PC-9 (cell line): ENCODE data around the gene KCNJ2. TPM values are rescaled to one million over a fixed set of nuclear protein-coding genes. Genes with fewer than 3 reads are reported as not detected.

Source experiments
- BruUV-seq: library from RNA; stranded (reverse); fragments of 400-500 nt; replicated peaks from 2 replicates; lab custom pipeline; 2021; lab: Mats Ljungman, UMichigan
- CTCF ChIA-PET: fragments of 300-600 bp; sonication (Branson Sonifier 250); formaldehyde crosslinking; loops from one replicate; lab custom pipeline; 2022; ENCODE audit warnings: antibody characterized with exemption; lab: Charles Lee
- POLR2A ChIA-PET: fragments of 300-600 bp; sonication (Branson Sonifier 250); formaldehyde crosslinking; loops from one replicate; lab custom pipeline; 2022; ENCODE audit warnings: antibody characterized with exemption; ENCODE audit not compliant: unreplicated experiment; lab: Charles Lee
- DNase-seq, 2 experiments: peaks; one replicate each; pipeline versions ENCODE4 v3.0.0 to v3.0.0-alpha.2; 2015 to 2022; ENCODE audit warnings: mixed read lengths in 1 of 2
- H2AFZ ChIP-seq: fragments of 200-600 bp; sonication (generic); 2 replicates; pipeline ENCODE4 v1.8.1; 2017; ENCODE audit warnings: antibody characterized with exemption
- H3F3A ChIP-seq: fragments of 200-600 bp; sonication (generic); 2 replicates; pipeline ENCODE4 v1.8.1; 2017; ENCODE audit warnings: antibody characterized with exemption, mild to moderate bottlenecking, low read depth; ENCODE audit not compliant: insufficient read depth
- H3K27ac ChIP-seq: fragments of 200-600 bp; sonication (generic); 2 replicates; pipeline ENCODE4 v1.6.1; 2016; ENCODE audit warnings: mixed run types
- H3K27me3 ChIP-seq: fragments of 200-600 bp; sonication (generic); 2 replicates; pipeline ENCODE4 v1.6.1; 2016; ENCODE audit warnings: low read depth, mixed run types; ENCODE audit not compliant: insufficient read depth
- H3K36me3 ChIP-seq: fragments of 200-600 bp; sonication (generic); 2 replicates; pipeline ENCODE4 v1.6.1; 2016; ENCODE audit warnings: low read depth, mixed run types
- H3K4me1 ChIP-seq: fragments of 200-600 bp; sonication (generic); replicated peaks from 2 replicates; pipeline ENCODE4 v1.6.1; 2016; ENCODE audit warnings: mixed run types; ENCODE audit not compliant: insufficient read depth
- H3K4me2 ChIP-seq: fragments of 200-600 bp; sonication (generic); 2 replicates; pipeline ENCODE4 v1.6.1; 2017; ENCODE audit warnings: mixed run types
- H3K4me3 ChIP-seq: fragments of 200-600 bp; sonication (generic); 2 replicates; pipeline ENCODE4 v1.6.1; 2016; ENCODE audit warnings: mixed run types
- H3K79me2 ChIP-seq: fragments of 200-600 bp; sonication (generic); 2 replicates; pipeline ENCODE4 v1.6.1; 2017; ENCODE audit warnings: low read depth, mixed run types
- H3K9me2 ChIP-seq: fragments of 200-600 bp; sonication (generic); 2 replicates; pipeline ENCODE4 v1.8.1; 2017; ENCODE audit warnings: mild to moderate bottlenecking; ENCODE audit not compliant: insufficient read depth
- H3K9me3 ChIP-seq: fragments of 200-600 bp; sonication (generic); 2 replicates; pipeline ENCODE4 v1.8.1; 2016; ENCODE audit warnings: low read depth; ENCODE audit not compliant: insufficient read depth
- H4K20me1 ChIP-seq: fragments of 200-600 bp; sonication (generic); 2 replicates; pipeline ENCODE4 v1.8.1; 2017; ENCODE audit not compliant: insufficient read depth
- CTCF ChIP-seq: fragments of 200-600 bp; sonication (generic); conservative IDR thresholded peaks from 2 replicates; pipeline ENCODE4 v1.6.1; 2017; ENCODE audit warnings: mixed run types, antibody characterized with exemption, mild to moderate bottlenecking, moderate library complexity
- EZH2 ChIP-seq: fragments of 200-600 bp; sonication (generic); IDR thresholded peaks from 2 replicates; pipeline ENCODE4 v1.8.0; 2017; ENCODE audit warnings: antibody characterized with exemption, low read depth
- intact Hi-C: fragments of 100-400 bp; cut with micrococcal nuclease; formaldehyde crosslinking; loops from one replicate; pipeline ENCODE4 v1.10.0; 2022; ENCODE audit not compliant: unreplicated experiment
- total RNA-seq: library from RNA; stranded (reverse); gene quantifications from 2 replicates; pipeline ENCODE4 v1.2.3, GENCODE V29; 2021

Gene KCNJ2
- total RNA-seq, 1 experiment from 2014 or later: not detected

GRCh38 chr17:70166615-70167014, 2.7 kb upstream of the KCNJ2 start:
- Histone ChIP-seq H2AFZ (no peak overlapping the region), H3K9me2 (no peaks in the 10 kb centered on the region), H3K4me3 (no peak overlapping the region), H4K20me1 (no peaks in the 10 kb centered on the region), H3K36me3 (no peaks in the 10 kb centered on the region), H3F3A (no peaks in the 10 kb centered on the region), H3K27me3 (no peaks in the 10 kb centered on the region), H3K27ac (no peak overlapping the region), H3K9me3 (no peaks in the 10 kb centered on the region), H3K4me1 (no peaks in the 10 kb centered on the region), H3K4me2 (no peak overlapping the region), H3K79me2 (no peaks in the 10 kb centered on the region)
- BruUV-seq: no TSS peak
- ChIA-PET CTCF (no interaction called here), POLR2A (no interaction called here)
- TF ChIP-seq CTCF (no peak), EZH2 (no peak)
- DNase-seq: no peak
- intact Hi-C loops: no loop called here

DNA sequence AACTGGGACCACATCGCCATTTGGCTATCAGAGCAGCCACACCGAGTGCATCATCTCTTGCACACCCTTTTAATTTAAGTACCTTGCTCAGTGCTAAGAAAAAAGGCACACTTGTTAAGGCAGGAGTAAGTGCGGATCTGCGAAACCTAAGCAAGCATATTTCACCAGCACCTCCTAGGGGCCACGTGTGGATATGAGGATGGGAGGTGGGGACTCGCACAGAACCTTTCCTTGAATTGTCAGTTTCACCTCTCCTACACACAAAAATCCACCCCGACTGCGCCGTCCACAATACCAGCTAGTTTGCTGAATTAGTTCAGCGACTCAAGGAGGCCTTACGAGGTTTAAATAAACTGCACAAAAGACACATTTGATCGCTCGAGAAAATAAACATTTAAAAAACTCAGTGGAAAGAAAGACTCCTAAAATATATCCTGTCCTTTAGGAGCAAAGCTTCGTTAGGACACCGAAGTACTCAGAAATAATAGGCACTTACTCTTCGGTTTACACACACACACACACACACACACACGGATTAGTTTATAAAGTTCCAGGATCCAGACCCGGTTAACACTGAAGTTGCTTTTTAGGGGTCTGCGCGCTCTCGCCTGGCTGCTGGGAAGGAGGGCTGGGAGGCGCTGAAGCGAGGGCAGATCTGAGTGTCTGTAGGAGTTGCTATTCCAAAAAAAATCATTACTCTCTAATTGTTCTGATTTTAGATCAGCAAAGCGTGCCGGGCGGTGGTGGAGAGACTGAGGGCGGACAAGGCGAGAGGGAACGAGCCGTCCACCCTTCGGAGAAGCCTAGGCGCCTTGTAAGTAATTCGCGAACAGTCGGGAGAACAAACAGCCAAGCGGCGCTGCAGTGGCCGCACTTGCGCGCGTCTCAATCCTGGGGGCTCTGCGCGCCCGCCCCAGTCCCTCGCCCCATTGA, 1.0 kb upstream of the KCNJ2 start:
- DNase-seq: no peak
- TF ChIP-seq EZH2: no peak
- TF ChIP-seq CTCF: no peak
- Histone ChIP-seq H3K79me2 (no peaks in the 10 kb centered on the region), H3K4me2 (no peak overlapping the region), H3K9me2 (no peaks in the 10 kb centered on the region), H3K36me3 (no peaks in the 10 kb centered on the region), H3K9me3 (no peaks in the 10 kb centered on the region), H3F3A (0 out of 2 replicates have a peak, but pooled peaks cover 5% of the 10 kb centered on the region), H4K20me1 (no peaks in the 10 kb centered on the region), H2AFZ (no peak overlapping the region), H3K4me1 (peaks cover 11% of the 10 kb centered on the region), H3K27me3 (no peaks in the 10 kb centered on the region), H3K27ac (no peak overlapping the region), H3K4me3 (no peak overlapping the region)
- intact Hi-C loops: no loop called here
- POLR2A ChIA-PET: no interaction called here
- CTCF ChIA-PET: no interaction called here
- BruUV-seq: no TSS peak

DNA sequence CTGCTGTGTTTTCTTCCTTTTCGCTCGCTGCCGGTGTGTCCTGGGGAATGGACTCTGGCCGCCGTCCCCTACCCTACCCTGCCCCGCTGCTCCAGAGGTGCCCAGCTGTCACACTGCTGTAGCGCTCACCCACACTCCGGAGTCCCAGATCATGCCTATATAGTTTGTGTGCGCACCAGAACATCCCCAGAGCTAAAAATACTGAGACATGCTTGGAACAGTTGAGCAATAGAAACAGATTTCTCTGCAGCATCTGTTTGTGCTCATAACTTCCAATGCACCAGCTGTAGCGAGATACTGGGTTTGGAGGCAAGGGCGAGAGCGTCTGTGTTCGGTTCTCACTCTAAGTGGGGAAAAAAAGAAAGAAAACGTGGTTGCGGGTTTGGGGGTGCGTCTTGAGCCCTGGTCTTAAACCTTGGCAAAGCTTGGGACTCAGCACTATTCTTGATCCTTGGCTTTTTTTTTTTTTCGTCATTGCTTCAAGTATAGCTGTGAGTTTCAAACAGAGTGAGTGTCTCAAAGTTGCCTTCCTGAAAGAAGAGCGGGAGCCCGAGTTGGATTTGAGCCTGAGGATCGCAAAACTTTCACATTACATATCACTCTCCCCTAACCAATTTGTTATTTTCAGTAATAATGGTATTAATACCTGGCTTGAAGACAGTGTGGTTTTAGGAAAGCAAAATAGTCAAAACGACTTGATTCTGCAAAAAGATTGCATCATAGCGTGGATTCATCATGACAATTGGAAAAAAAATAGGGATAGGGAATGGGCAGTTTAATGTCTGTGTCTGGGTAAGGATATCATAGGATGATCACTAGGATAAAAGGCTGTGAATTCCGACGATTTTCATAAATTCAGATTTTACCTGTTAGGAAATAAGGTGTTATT, 621 bp downstream of the KCNJ2 start:
- ChIA-PET POLR2A (no interaction called here), CTCF (no interaction called here)
- Histone ChIP-seq H3K9me2 (no peaks in the 10 kb centered on the region), H2AFZ (no peak overlapping the region), H3K36me3 (no peaks in the 10 kb centered on the region), H4K20me1 (no peaks in the 10 kb centered on the region), H3K27ac (no peak overlapping the region), H3K27me3 (no peaks in the 10 kb centered on the region; the same call in 1 of the 2 replicates), H3K4me3 (no peak overlapping the region), H3K9me3 (no peaks in the 10 kb centered on the region), H3K4me2 (no peak overlapping the region), H3F3A (0 out of 2 replicates have a peak, but pooled peaks cover 5% of the 10 kb centered on the region), H3K4me1 (peaks cover 15% of the 10 kb centered on the region), H3K79me2 (no peaks in the 10 kb centered on the region)
- no peak for DNase-seq
- TF ChIP-seq EZH2: no peak
- TF ChIP-seq CTCF: no peak
- BruUV-seq: no TSS peak
- intact Hi-C loops: no loop called here
